Suprapubic skin (tissue), 4 donors: ENCODE data around the gene KLHDC9.

ENCODE experiments used
- CTCF ChIP-seq, 2 donors: fragments of 200-600 bp in 1 of 2; fragments of 450-650 bp in 1 of 2; sonication (generic) in 1 of 2; IDR thresholded peaks; one replicate each; pipeline ENCODE4 v1.5.1; 2016 to 2019; ENCODE audit warnings: antibody characterized with exemption in 2 of 2, mild to moderate bottlenecking in 1 of 2, moderate library complexity in 1 of 2
- EP300 ChIP-seq: sonication (generic); formaldehyde crosslinking; IDR thresholded peaks from one replicate; pipeline ENCODE4 v1.6.1; 2017; ENCODE audit warnings: antibody characterized with exemption
- POLR2A ChIP-seq, 2 donors: fragments of 450-650 bp; IDR thresholded peaks; one replicate each; pipeline ENCODE4 v1.6.1; 2017; ENCODE audit warnings: antibody characterized with exemption in 2 of 2, mild to moderate bottlenecking in 2 of 2, moderate library complexity in 2 of 2
- POLR2AphosphoS5 ChIP-seq, 3 donors: sonication (generic); formaldehyde crosslinking; IDR thresholded peaks; one replicate each; pipeline ENCODE4 v1.6.1; 2017; ENCODE audit warnings: antibody characterized with exemption in 3 of 3

- TF ChIP-seq POLR2AphosphoS5 (IDR thresholded peaks at IDR 0.05) (no peak), CTCF (IDR thresholded peaks at IDR 0.05) (no peak), POLR2A (IDR thresholded peaks at IDR 0.05) (no peak), EP300 (no peak)
Measured at GRCh38 chr1:161137881-161138280, 39.7 kb downstream of the KLHDC9 start.
